DOHH2 (cell line): ENCODE results near the gene SEMA5B.

Source experiments
- EZH2phosphoT487 ChIP-seq: fragments of 200-600 bp; sonication (generic); IDR thresholded peaks from 2 replicates; pipeline ENCODE4 v1.6.1; 2017; ENCODE audit warnings: borderline replicate concordance, mild to moderate bottlenecking, antibody characterized with exemption, low read length, moderate library complexity, mixed read lengths
- TF ChIP-seq, protein P1 (sequence below): fragments of 200-600 bp; sonication (generic); IDR thresholded peaks from one replicate; pipeline ENCODE4 v1.5.1; 2014; ENCODE audit warnings: antibody characterized with exemption, mild to moderate bottlenecking, low read depth, low read length; ENCODE audit not compliant: poor library complexity, severe bottlenecking

DNA sequence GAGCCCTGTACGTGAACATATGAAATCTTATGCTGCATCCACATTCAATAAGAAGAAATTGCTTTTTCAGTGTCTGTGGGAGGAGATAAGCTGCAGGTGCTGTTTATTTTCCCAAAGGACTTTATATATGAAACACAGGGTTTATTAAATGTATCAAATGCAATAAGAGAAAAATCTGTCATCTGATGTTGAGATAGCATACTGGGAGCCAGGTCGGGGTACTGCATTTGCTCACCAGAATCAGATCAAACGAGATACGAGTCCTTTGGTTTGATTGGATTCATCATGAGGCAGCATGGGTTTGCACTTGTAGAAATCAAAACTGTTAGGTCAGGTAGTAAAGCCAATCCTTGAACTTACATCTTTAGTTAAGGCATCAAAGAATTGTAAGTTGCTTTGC, 141.3 kb downstream of the SEMA5B start:
- no peak for TF ChIP-seq EZH2phosphoT487
- TF ChIP-seq, protein P1, sequence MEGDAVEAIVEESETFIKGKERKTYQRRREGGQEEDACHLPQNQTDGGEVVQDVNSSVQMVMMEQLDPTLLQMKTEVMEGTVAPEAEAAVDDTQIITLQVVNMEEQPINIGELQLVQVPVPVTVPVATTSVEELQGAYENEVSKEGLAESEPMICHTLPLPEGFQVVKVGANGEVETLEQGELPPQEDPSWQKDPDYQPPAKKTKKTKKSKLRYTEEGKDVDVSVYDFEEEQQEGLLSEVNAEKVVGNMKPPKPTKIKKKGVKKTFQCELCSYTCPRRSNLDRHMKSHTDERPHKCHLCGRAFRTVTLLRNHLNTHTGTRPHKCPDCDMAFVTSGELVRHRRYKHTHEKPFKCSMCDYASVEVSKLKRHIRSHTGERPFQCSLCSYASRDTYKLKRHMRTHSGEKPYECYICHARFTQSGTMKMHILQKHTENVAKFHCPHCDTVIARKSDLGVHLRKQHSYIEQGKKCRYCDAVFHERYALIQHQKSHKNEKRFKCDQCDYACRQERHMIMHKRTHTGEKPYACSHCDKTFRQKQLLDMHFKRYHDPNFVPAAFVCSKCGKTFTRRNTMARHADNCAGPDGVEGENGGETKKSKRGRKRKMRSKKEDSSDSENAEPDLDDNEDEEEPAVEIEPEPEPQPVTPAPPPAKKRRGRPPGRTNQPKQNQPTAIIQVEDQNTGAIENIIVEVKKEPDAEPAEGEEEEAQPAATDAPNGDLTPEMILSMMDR: no peak
